ENCODE measurements around the gene FAM156A.
"Not testable (repeated sequence)": the region's sequence is repeated elsewhere in the genome, so short reads cannot be mapped to it uniquely, and the experiment has no call there.

Gene FAM156A

GRCh38 chrX:52958113-52958959, at the start of gene FAM156A:
Gene FAM156A, minus strand, starts transcription at chrX:52958518. Its CDS starts 9,930 bp downstream, at chrX:52948588.
- DNase-seq: not testable (repeated sequence)

GRCh38 chrX:53005327-53005726, 47.0 kb upstream of the FAM156A start:
- DNase-seq: no peak

GRCh38 chrX:53004811-53005210, 46.5 kb upstream of the FAM156A start:
- DNase-seq: no peak

GRCh38 chrX:53004038-53004437, 45.7 kb upstream of the FAM156A start:
- DNase-seq: no peak

GRCh38 chrX:53003111-53003510, 44.8 kb upstream of the FAM156A start:
- DNase-seq: no peak

GRCh38 chrX:53001958-53002357, 43.6 kb upstream of the FAM156A start:
- no peak for DNase-seq

GRCh38 chrX:53000447-53001135, 42.3 kb upstream of the FAM156A start:
- no peak for DNase-seq

- DNase-seq: no peak
Observed at GRCh38 chrX:52995987-52996331, 37.6 kb upstream of the FAM156A start.

GRCh38 chrX:52995135-52995986, 37.0 kb upstream of the FAM156A start:
- DNase-seq: peak; percentile 87

- DNase-seq: no peak
Observed at GRCh38 chrX:52990848-52991247, 32.5 kb upstream of the FAM156A start.

GRCh38 chrX:52990011-52990631, 31.8 kb upstream of the FAM156A start:
- not testable (repeated sequence) for DNase-seq

- DNase-seq: no peak
Observed at GRCh38 chrX:52988985-52989917, 30.9 kb upstream of the FAM156A start.

- no peak for DNase-seq
Observed at GRCh38 chrX:52983321-52984000, 25.1 kb upstream of the FAM156A start.

DNA sequence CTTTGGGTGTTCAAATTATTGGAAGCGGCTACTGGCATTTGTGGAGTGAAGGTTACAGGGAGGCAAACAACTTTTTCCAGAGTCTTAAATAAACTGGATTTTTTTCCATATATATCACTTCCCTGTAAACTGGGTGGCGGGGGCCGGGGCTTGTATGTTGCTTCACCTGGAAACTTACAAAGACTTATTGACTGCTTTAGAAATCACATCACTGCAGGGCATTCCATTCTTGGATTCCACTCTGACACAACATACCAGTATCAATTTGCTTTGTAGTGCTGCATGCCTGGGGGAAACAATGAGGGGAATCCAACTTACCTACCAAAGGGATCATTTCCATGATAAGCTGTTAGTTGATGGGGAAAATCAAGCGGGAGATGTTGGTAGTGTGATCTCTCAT, 21.7 kb upstream of the FAM156A start:
- DNase-seq: no peak

- no peak for DNase-seq
Observed at GRCh38 chrX:52979568-52979967, 21.2 kb upstream of the FAM156A start.

- DNase-seq: no peak
Observed at GRCh38 chrX:52977953-52978352, 19.6 kb upstream of the FAM156A start.

GRCh38 chrX:52975576-52975975, 17.3 kb upstream of the FAM156A start:
- not testable (repeated sequence) for DNase-seq

DNA sequence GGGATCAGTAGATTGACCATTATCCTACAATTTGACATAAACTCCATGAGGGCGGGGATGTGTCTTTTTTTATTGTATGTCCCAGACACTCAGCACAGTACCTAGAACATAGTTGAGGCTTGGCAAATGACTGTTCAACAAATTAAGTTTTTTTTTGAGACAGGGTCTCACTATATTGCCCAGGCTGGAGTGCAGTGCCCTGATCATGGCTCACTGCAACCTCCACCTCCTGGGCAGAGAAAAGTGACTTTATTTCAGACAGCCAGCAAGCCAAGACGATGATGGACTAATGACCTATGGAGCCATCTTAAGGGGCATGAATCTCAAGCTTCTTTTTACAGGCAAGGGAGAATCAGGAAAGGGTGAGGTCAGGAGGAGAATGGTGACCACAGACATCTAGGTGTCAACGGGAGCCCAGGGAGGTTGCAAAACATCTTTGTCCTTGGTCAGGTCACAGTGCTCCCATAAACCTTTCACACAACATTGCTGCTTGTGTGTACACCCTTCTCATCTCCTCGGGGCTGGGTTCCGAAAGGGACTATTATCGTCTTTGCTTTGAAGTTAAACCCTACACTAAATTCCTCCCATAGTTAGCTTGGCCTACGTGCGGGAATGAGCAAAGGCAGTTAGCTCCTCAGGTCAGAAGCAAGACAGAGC, 16.1 kb upstream of the FAM156A start:
- not testable (repeated sequence) for DNase-seq

DNA sequence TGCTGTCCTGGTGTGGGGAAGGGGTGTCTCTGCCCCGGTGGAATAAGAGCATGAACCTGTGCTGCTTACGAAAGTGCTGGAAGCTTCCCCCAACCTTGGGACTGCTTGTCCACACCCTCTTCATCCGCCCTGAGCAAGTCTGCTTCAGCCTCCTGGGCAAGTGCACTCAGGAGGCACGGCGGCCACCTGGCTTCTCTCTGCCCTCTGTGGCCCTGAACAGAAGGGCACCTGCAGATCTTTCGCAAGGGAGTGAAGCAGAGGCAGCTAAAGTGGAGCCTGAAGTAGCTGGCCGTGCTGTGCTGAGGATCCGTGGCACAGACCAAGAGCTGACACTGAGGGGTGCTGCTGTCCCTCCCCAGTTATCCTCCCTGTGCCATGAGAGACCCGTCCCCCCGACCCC, 9.6 kb upstream of the FAM156A start:
- DNase-seq: not testable (repeated sequence)

GRCh38 chrX:52966993-52967738, 8.8 kb upstream of the FAM156A start:
- DNase-seq: not testable (repeated sequence)
